H1 (cell line): ENCODE results near the gene NPAS4. TPM values are rescaled to one million over a fixed set of nuclear protein-coding genes. Genes with fewer than 3 reads are reported as not detected.

Source experiments
- CTCF ChIA-PET: fragments of 300-600 bp; sonication (Branson Sonifier 250); formaldehyde crosslinking; loops from one replicate; lab custom pipeline; 2021; ENCODE audit not compliant: partially characterized antibody; lab: Charles Lee
- POLR2A ChIA-PET: fragments of 300-600 bp; sonication (Branson Sonifier 250); formaldehyde crosslinking; loops from one replicate; lab custom pipeline; 2021; ENCODE audit warnings: inconsistent platforms; ENCODE audit not compliant: partially characterized antibody; lab: Charles Lee
- DNase-seq, 2 experiments: peaks; one replicate each; pipeline versions ENCODE4 v3.0.0 to v3.0.0-alpha.2; 2010 to 2022; ENCODE audit warnings: low spot score in 2 of 2, low read depth in 1 of 2, mixed read lengths in 1 of 2
- FAIRE-seq: peaks from 2 replicates; lab custom pipeline; 2011; peaks lifted over from hg19 to GRCh38; lab: Jason Lieb, UNC
- H2AFZ ChIP-seq: 2 replicates; pipeline ENCODE4 v1.8.1; 2012; ENCODE audit warnings: low read length, inconsistent platforms
- H2AK5ac ChIP-seq: 2 replicates; pipeline ENCODE4 v1.6.1; 2013; ENCODE audit warnings: low read depth, low read length
- H2BK120ac ChIP-seq: replicated peaks from 2 replicates; pipeline ENCODE3; 2013; ENCODE audit warnings: low read depth, low read length, inconsistent platforms
- H2BK12ac ChIP-seq: 2 replicates; pipeline ENCODE4 v1.6.1; 2013; ENCODE audit warnings: low read depth, low read length
- H2BK15ac ChIP-seq: 2 replicates; pipeline ENCODE4 v1.6.1; 2013; ENCODE audit warnings: low read length
- H2BK20ac ChIP-seq: 2 replicates; pipeline ENCODE4 v1.6.1; 2013; ENCODE audit warnings: low read length
- H2BK5ac ChIP-seq: 2 replicates; pipeline ENCODE4 v1.6.1; 2013; ENCODE audit warnings: low read depth, low read length
- H3K14ac ChIP-seq: 2 replicates; pipeline ENCODE4 v1.6.1; 2013; ENCODE audit warnings: inconsistent platforms; ENCODE audit not compliant: insufficient read length
- H3K18ac ChIP-seq: 2 replicates; pipeline ENCODE4 v1.6.1; 2013; ENCODE audit warnings: low read length; ENCODE audit errors: extremely low read depth
- H3K23ac ChIP-seq: 2 replicates; pipeline ENCODE4 v1.6.1; 2013; ENCODE audit warnings: inconsistent platforms; ENCODE audit not compliant: insufficient read length
- H3K23me2 ChIP-seq: 2 replicates; pipeline ENCODE4 v1.6.1; 2013; ENCODE audit warnings: low read depth, low read length
- H3K27ac ChIP-seq: 2 replicates; pipeline ENCODE4 v1.6.1; 2011; ENCODE audit warnings: low read depth, low read length, inconsistent platforms
- H3K27me3 ChIP-seq, 4 experiments: replicated peaks in 1 of 4; 1 replicate in 1 of 4; 2 replicates in 3 of 4; pipeline versions ENCODE4 v1.6.1 to v1.8.1; 2011 to 2013; ENCODE audit warnings: low read length in 3 of 4, mild to moderate bottlenecking in 3 of 4, inconsistent platforms in 2 of 4, mixed read lengths in 2 of 4, moderate library complexity in 1 of 4; ENCODE audit not compliant: control insufficient read depth in 3 of 4, insufficient read depth in 3 of 4; ENCODE audit errors: extremely low read depth in 1 of 4
- H3K36me3 ChIP-seq, 4 experiments: 2 replicates each; pipeline versions ENCODE4 v1.6.1 to v1.8.1; 2011 to 2013; ENCODE audit warnings: mild to moderate bottlenecking in 4 of 4, low read length in 3 of 4, moderate library complexity in 2 of 4, control low read depth in 1 of 4, inconsistent platforms in 1 of 4; ENCODE audit not compliant: insufficient read depth in 4 of 4, control insufficient read depth in 2 of 4
- H3K4ac ChIP-seq: replicated peaks from 2 replicates; pipeline ENCODE3; 2013; ENCODE audit warnings: low read length, low read depth, mixed read lengths, inconsistent platforms; ENCODE audit not compliant: insufficient read length
- H3K4me1 ChIP-seq, 4 experiments: replicated peaks in 1 of 4; 1 replicate in 1 of 4; 2 replicates in 3 of 4; pipeline versions ENCODE4 v1.6.1 to v1.8.1; 2011 to 2013; ENCODE audit warnings: low read length in 3 of 4, inconsistent platforms in 2 of 4, mixed read lengths in 1 of 4; ENCODE audit not compliant: insufficient read depth in 4 of 4, control insufficient read depth in 3 of 4
- H3K4me2 ChIP-seq, 2 experiments: 2 replicates each; pipeline versions ENCODE4 v1.6.1 to v1.8.1; 2011 to 2013; ENCODE audit warnings: low read depth in 2 of 2, low read length in 2 of 2, control low read depth in 1 of 2, inconsistent platforms in 1 of 2, mild to moderate bottlenecking in 1 of 2; ENCODE audit not compliant: insufficient read depth in 1 of 2
- H3K4me3 ChIP-seq, 4 experiments: fragments of 200-600, 300-600 bp in 1 of 4; sonication (generic), shearing (Covaris generic), sonication (Bioruptor Twin) in 1 of 4; 2 replicates each; pipeline versions ENCODE4 v1.5.1 to v1.8.1; 2011 to 2016; ENCODE audit warnings: low read length in 4 of 4, low read depth in 3 of 4, control low read depth in 2 of 4, inconsistent platforms in 2 of 4, mild to moderate bottlenecking in 2 of 4, mixed read lengths in 1 of 4, moderate library complexity in 1 of 4; ENCODE audit not compliant: insufficient read depth in 2 of 4; ENCODE audit errors: extremely low read depth in 1 of 4
- H3K56ac ChIP-seq: replicated peaks from 2 replicates; pipeline ENCODE3; 2013; ENCODE audit warnings: low read depth, mild to moderate bottlenecking, mixed read lengths, low read length, inconsistent platforms; ENCODE audit not compliant: insufficient read length
- H3K79me1 ChIP-seq: 2 replicates; pipeline ENCODE4 v1.6.1; 2013; ENCODE audit warnings: low read depth, low read length, control low read depth
- H3K79me2 ChIP-seq, 2 experiments: 2 replicates each; pipeline versions ENCODE4 v1.6.1 to v1.8.1; 2012 to 2013; ENCODE audit warnings: low read length in 2 of 2, mild to moderate bottlenecking in 2 of 2, inconsistent platforms in 1 of 2; ENCODE audit not compliant: insufficient read depth in 2 of 2, control insufficient read depth in 1 of 2
- H3K9ac ChIP-seq, 4 experiments: replicated peaks in 1 of 4; 1 replicate in 1 of 4; 2 replicates in 3 of 4; pipeline versions ENCODE4 v1.6.1 to v1.8.1; 2011 to 2013; ENCODE audit warnings: low read depth in 3 of 4, low read length in 3 of 4, control low read depth in 2 of 4, mild to moderate bottlenecking in 2 of 4, moderate library complexity in 2 of 4, inconsistent platforms in 1 of 4; ENCODE audit errors: extremely low read depth in 1 of 4
- H3K9me3 ChIP-seq, 2 experiments: 2 replicates each; pipeline versions ENCODE4 v1.6.1 to v1.8.1; 2012 to 2013; ENCODE audit warnings: mild to moderate bottlenecking in 2 of 2, moderate library complexity in 2 of 2, control low read depth in 1 of 2, inconsistent platforms in 1 of 2, low read depth in 1 of 2, low read length in 1 of 2, mixed read lengths in 1 of 2; ENCODE audit not compliant: insufficient read depth in 2 of 2
- H4K20me1 ChIP-seq, 2 experiments: replicated peaks in 1 of 2; 2 replicates each; pipeline versions ENCODE3 to v1.8.1; 2011 to 2013; ENCODE audit warnings: inconsistent platforms in 2 of 2, low read length in 2 of 2, mild to moderate bottlenecking in 1 of 2; ENCODE audit not compliant: insufficient read depth in 2 of 2, control insufficient read depth in 1 of 2
- H4K5ac ChIP-seq: 2 replicates; pipeline ENCODE4 v1.6.1; 2013; ENCODE audit warnings: low read length, low read depth, mixed read lengths, inconsistent platforms; ENCODE audit not compliant: insufficient read length
- H4K8ac ChIP-seq: 2 replicates; pipeline ENCODE4 v1.8.0; 2013; ENCODE audit warnings: mild to moderate bottlenecking, moderate library complexity, low read length, inconsistent platforms; ENCODE audit not compliant: insufficient read depth; ENCODE audit errors: extremely low read depth
- H4K91ac ChIP-seq: replicated peaks from 2 replicates; pipeline ENCODE3; 2013; ENCODE audit warnings: low read length, mixed read lengths, inconsistent platforms; ENCODE audit not compliant: insufficient read length
- HDAC2 ChIP-seq, 2 experiments: fragments of 300-600 bp in 1 of 2; sonication (generic) in 1 of 2; IDR thresholded peaks; 2 replicates each; pipeline ENCODE4 v1.6.1; 2011 to 2012; ENCODE audit warnings: low read depth in 2 of 2, low read length in 2 of 2, mild to moderate bottlenecking in 2 of 2, moderate library complexity in 2 of 2, borderline replicate concordance in 1 of 2, inconsistent platforms in 1 of 2
- KDM1A ChIP-seq: fragments of 200-600, 300-600 bp; sonication (generic); IDR thresholded peaks from 2 replicates; pipeline ENCODE4 v1.7.1; 2016; ENCODE audit warnings: mild to moderate bottlenecking, low read length, borderline replicate concordance
- RBBP5 ChIP-seq: IDR thresholded peaks from 2 replicates; pipeline ENCODE4 v1.7.1; 2012; ENCODE audit warnings: low read depth, mild to moderate bottlenecking, inconsistent platforms, low read length, moderate library complexity, borderline replicate concordance
- TBP ChIP-seq: IDR thresholded peaks from 2 replicates; pipeline ENCODE4 v1.6.1; 2011; ENCODE audit warnings: low read depth, low read length, improper control_type of control experiment
- TEAD4 ChIP-seq: IDR thresholded peaks from 2 replicates; pipeline ENCODE4 v1.6.1; 2012; ENCODE audit warnings: low read depth, low read length, inconsistent platforms, mixed read lengths
- WGBS, 2 experiments: shearing (Covaris generic) in 1 of 2; methylation state at CpG; one replicate each; pipeline versions ENCODE4 v1.1.6 to v1.1.7; 2013 to 2015; ENCODE audit warnings: low lambda C conversion rate in 2 of 2, mixed read lengths in 2 of 2, inconsistent platforms in 1 of 2, low coverage in 1 of 2, missing lambda C conversion rate in 1 of 2; ENCODE audit not compliant: insufficient replicate concordance in 2 of 2, insufficient coverage in 1 of 2, insufficient read length in 1 of 2; ENCODE audit errors: extremely low coverage in 1 of 2, missing lambda C conversion rate in 1 of 2; 5-methylcytosine and 5-hydroxymethylcytosine counted together
- polyA plus RNA-seq, 7 experiments: library from polyadenylated mRNA; depleted of rRNA in 3 of 7; stranded (reverse) in 5 of 7; unstranded in 2 of 7; fragments of >200 nt in 5 of 7; fragments of 200-250 nt in 2 of 7; gene quantifications; 1 replicate in 5 of 7; 2 replicates in 1 of 7; 4 replicates in 1 of 7; pipeline versions ENCODE4 v1.2.1 to v1.2.3, GENCODE V29; 2011 to 2013; ENCODE audit warnings: missing spikeins in 2 of 7, mixed read lengths in 2 of 7
- total RNA-seq: library from RNA; stranded (reverse); fragmentation: NEBNext Ultra II Directional; extraction: Animal tissue kit (Norgen Biotek cat#: 25700); gene quantifications from 2 replicates; pipeline ENCODE4 v1.2.1, GENCODE V29; 2021
- TF ChIP-seq, protein P1 (sequence below), 3 experiments: IDR thresholded peaks; 1 replicate in 2 of 3; 2 replicates in 1 of 3; pipeline versions ENCODE4 v1.5.1 to v1.6.1; 2011; ENCODE audit warnings: low read length in 3 of 3, mild to moderate bottlenecking in 3 of 3, inconsistent platforms in 2 of 3, low read depth in 1 of 3, moderate library complexity in 1 of 3; ENCODE audit not compliant: insufficient read depth in 1 of 3; ENCODE audit errors: control extremely low read depth in 1 of 3

NPAS4 gene
- total and polyA plus RNA-seq, 2 of the 8 experiments (the other 6 are each of a cell fraction or from before 2014, with no cell fraction given), result 0.73 to 0.99 TPM

GRCh38 chr11:66465373-66466224 is 44.8 kb downstream of the NPAS4 start:
- H3K56ac ChIP-seq, result no peak overlapping the region
- no peak overlapping the region for H3K23ac ChIP-seq
- no peaks in the 10 kb centered on the region for H3K79me2 ChIP-seq
- no peak overlapping the region for H3K27ac ChIP-seq
- CTCF ChIA-PET, result interaction anchor here (0.5 to 6.7 kb wide), 15 partner anchors 7 to 387 kb away, joined by 3 to 39 read pairs (median 4); partner anchors contain the start of genes MRPL11 and NPAS4
- no peaks in the 10 kb centered on the region; a peak in 1 of 7 replicates for H3K27me3 ChIP-seq
- H3K36me3 ChIP-seq, result no peaks in the 10 kb centered on the region; a peak in 1 of 8 replicates
- FAIRE-seq (no peak), DNase-seq (peak in 1 of 2 experiments; percentile 46)
- peak overlapping the region; percentile 77; the same call in 1 of the 2 replicates for H2BK15ac ChIP-seq
- H3K4me1 ChIP-seq, result peaks cover 7 to 25% (median 14%) of the 10 kb centered on the region in 4 experiments
- H4K5ac ChIP-seq, result no peak overlapping the region
- H3K9ac ChIP-seq, result 0 out of 7 replicates have a peak overlapping the region, but pooled peaks of 1 of the 4 experiments have one; percentile 44
- H3K18ac ChIP-seq, result peak overlapping the region; percentile 73; the same call in 1 of the 2 replicates
- H2BK20ac ChIP-seq, result 0 out of 2 replicates have a peak overlapping the region, but pooled peaks have one; percentile 56
- H3K4ac ChIP-seq, result no peak overlapping the region
- no peak overlapping the region for H2AFZ ChIP-seq
- H3K9me3 ChIP-seq, result peaks cover 4% of the 10 kb centered on the region in 2 experiments; a peak in 2 of 4 replicates
- no peak overlapping the region for H3K14ac ChIP-seq
- 42% methylated on average over 19 of the region's 19 CpGs; no CpG with 5 or more reads in 1 of the 2 experiments for WGBS, 2 experiments
- H3K4me2 ChIP-seq, result peak overlapping the region; percentile 65 to 94
- H3K4me3 ChIP-seq, result peak overlapping the region; percentile 58 to 78 (median 70)
- H2AK5ac ChIP-seq, result no peak overlapping the region
- H2BK120ac ChIP-seq, result no peak overlapping the region
- POLR2A ChIA-PET, result interaction anchor here (0.6 to 7.3 kb wide), 8 partner anchors 8 to 39 kb away, joined by 3 to 85 read pairs (median 3); partner anchors contain the start of genes DPP3 and MRPL11
- no peak overlapping the region for H4K8ac ChIP-seq
- no peaks in the 10 kb centered on the region for H4K20me1 ChIP-seq
- H3K23me2 ChIP-seq, result peaks cover 13% of the 10 kb centered on the region
- H3K79me1 ChIP-seq, result no peaks in the 10 kb centered on the region
- H2BK12ac ChIP-seq, result peak overlapping the region; percentile 71; the same call in 1 of the 2 replicates
- no peak overlapping the region for H4K91ac ChIP-seq
- TF ChIP-seq TEAD4 (no peak), HDAC2 (IDR thresholded peaks at IDR 0.05; ENCODE audit: borderline replicate concordance in 1 of 2, low read depth in 2 of 2, low read length in 2 of 2) (peak in 1 of 2 experiments; percentile 31; a peak in 1 of 4 replicates), KDM1A (peak; percentile 32; the same call in 1 of the 2 replicates), TBP (0 out of 2 replicates have a peak, but pooled peaks have one; percentile 23), RBBP5 (no peak)
- TF ChIP-seq, protein P1, sequence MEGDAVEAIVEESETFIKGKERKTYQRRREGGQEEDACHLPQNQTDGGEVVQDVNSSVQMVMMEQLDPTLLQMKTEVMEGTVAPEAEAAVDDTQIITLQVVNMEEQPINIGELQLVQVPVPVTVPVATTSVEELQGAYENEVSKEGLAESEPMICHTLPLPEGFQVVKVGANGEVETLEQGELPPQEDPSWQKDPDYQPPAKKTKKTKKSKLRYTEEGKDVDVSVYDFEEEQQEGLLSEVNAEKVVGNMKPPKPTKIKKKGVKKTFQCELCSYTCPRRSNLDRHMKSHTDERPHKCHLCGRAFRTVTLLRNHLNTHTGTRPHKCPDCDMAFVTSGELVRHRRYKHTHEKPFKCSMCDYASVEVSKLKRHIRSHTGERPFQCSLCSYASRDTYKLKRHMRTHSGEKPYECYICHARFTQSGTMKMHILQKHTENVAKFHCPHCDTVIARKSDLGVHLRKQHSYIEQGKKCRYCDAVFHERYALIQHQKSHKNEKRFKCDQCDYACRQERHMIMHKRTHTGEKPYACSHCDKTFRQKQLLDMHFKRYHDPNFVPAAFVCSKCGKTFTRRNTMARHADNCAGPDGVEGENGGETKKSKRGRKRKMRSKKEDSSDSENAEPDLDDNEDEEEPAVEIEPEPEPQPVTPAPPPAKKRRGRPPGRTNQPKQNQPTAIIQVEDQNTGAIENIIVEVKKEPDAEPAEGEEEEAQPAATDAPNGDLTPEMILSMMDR (IDR thresholded peaks at IDR 0.05; ENCODE audit: control extremely low read depth in 1 of 3, insufficient read depth in 1 of 3, low read depth in 1 of 3, low read length in 3 of 3), result no peak
- TF ChIP-seq, all 59 proteins: peak for 3
- H2BK5ac ChIP-seq, result peak overlapping the region; percentile 81; the same call in 1 of the 2 replicates
